HCT116 (cell line): ENCODE measurements around the gene CLASP1.

Experiments
- POLR2A ChIP-seq: IDR thresholded peaks from 2 replicates; pipeline ENCODE4 v1.7.0; 2011; ENCODE audit warnings: borderline replicate concordance; ENCODE audit not compliant: insufficient read depth, insufficient read length; ENCODE audit errors: extremely low read depth
- TF ChIP-seq, protein P1 (sequence below), 3 experiments: fragments of 200-600 bp in 1 of 3; sonication (generic) in 1 of 3; IDR thresholded peaks in 2 of 3; conservative IDR thresholded peaks in 1 of 3; 2 replicates each; pipeline ENCODE4 v1.5.1; 2012 to 2017; ENCODE audit warnings: low read depth in 2 of 3, low read length in 2 of 3, antibody characterized with exemption in 1 of 3, borderline replicate concordance in 1 of 3, control low read depth in 1 of 3, mild to moderate bottlenecking in 1 of 3, mixed read lengths in 1 of 3, mixed run types in 1 of 3, moderate library complexity in 1 of 3; ENCODE audit not compliant: insufficient read depth in 1 of 3
- TF ChIP-seq, protein P2 (sequence below): IDR thresholded peaks from 2 replicates; pipeline ENCODE4 v1.6.1; 2012; ENCODE audit warnings: low read depth

DNA sequence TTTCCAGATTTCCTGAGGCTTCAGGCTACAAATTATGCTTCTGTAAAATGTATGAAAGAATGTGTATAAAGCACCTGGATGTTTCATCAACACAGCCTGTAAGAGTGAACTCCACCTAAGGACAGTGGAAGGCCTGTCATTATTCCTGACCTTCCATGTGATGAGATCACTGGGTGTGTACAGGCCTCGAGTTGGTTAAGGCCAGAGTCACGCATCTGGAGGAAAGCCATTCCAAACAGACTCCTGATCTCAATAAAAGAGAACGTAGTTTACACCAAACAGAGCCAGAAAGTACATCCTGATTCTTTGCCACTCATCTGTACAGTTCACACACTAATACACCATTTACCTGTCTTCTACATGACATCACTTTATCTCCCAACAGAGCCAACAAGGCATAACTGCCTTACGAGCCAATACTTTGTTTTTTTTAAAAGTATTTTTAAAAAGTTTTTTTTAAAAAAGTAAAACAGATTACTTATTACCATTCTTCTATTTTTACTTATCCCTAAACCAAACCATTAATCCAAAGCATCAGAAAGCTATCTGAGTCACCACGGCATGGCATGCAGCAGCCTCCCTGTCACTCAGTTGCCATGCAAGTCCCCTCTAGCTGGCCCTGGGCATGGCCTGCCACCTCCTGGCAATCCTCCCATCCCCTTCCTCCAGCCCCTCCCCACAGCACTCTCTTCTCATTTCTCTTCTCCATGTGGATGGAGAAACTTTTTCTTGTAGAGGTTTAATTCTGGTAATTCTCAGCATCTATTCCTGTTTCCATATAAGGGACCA is 285.4 kb downstream of the CLASP1 start:
- TF ChIP-seq, protein P1, sequence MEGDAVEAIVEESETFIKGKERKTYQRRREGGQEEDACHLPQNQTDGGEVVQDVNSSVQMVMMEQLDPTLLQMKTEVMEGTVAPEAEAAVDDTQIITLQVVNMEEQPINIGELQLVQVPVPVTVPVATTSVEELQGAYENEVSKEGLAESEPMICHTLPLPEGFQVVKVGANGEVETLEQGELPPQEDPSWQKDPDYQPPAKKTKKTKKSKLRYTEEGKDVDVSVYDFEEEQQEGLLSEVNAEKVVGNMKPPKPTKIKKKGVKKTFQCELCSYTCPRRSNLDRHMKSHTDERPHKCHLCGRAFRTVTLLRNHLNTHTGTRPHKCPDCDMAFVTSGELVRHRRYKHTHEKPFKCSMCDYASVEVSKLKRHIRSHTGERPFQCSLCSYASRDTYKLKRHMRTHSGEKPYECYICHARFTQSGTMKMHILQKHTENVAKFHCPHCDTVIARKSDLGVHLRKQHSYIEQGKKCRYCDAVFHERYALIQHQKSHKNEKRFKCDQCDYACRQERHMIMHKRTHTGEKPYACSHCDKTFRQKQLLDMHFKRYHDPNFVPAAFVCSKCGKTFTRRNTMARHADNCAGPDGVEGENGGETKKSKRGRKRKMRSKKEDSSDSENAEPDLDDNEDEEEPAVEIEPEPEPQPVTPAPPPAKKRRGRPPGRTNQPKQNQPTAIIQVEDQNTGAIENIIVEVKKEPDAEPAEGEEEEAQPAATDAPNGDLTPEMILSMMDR (IDR thresholded peaks at IDR 0.05 in 2 of 3, conservative IDR thresholded peaks at IDR 0.05 in 1 of 3; ENCODE audit: borderline replicate concordance in 1 of 3, insufficient read depth in 1 of 3, low read depth in 2 of 3, low read length in 2 of 3) = no peak
- TF ChIP-seq, protein P2, sequence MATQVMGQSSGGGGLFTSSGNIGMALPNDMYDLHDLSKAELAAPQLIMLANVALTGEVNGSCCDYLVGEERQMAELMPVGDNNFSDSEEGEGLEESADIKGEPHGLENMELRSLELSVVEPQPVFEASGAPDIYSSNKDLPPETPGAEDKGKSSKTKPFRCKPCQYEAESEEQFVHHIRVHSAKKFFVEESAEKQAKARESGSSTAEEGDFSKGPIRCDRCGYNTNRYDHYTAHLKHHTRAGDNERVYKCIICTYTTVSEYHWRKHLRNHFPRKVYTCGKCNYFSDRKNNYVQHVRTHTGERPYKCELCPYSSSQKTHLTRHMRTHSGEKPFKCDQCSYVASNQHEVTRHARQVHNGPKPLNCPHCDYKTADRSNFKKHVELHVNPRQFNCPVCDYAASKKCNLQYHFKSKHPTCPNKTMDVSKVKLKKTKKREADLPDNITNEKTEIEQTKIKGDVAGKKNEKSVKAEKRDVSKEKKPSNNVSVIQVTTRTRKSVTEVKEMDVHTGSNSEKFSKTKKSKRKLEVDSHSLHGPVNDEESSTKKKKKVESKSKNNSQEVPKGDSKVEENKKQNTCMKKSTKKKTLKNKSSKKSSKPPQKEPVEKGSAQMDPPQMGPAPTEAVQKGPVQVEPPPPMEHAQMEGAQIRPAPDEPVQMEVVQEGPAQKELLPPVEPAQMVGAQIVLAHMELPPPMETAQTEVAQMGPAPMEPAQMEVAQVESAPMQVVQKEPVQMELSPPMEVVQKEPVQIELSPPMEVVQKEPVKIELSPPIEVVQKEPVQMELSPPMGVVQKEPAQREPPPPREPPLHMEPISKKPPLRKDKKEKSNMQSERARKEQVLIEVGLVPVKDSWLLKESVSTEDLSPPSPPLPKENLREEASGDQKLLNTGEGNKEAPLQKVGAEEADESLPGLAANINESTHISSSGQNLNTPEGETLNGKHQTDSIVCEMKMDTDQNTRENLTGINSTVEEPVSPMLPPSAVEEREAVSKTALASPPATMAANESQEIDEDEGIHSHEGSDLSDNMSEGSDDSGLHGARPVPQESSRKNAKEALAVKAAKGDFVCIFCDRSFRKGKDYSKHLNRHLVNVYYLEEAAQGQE = no peak
- no peak for TF ChIP-seq POLR2A
